Kidney (tissue), 14 donors: ENCODE results near the gene RGS10. TPM values are rescaled to one million over a fixed set of nuclear protein-coding genes. Genes with fewer than 3 reads are reported as not detected.

Experiments
- DNase-seq, 5 donors: peaks; one replicate each; pipeline ENCODE4 v3.0.0-alpha.2; 2013 to 2020
- FAIRE-seq: peaks from 2 replicates; lab custom pipeline; 2012; peaks lifted over from hg19 to GRCh38; lab: Jason Lieb, UNC
- H3K27ac ChIP-seq, 2 donors: one replicate each; pipeline ENCODE4 v1.7.0; 2013; ENCODE audit warnings: low read depth in 2 of 2, low read length in 2 of 2, inconsistent platforms in 1 of 2
- H3K27me3 ChIP-seq: one replicate; pipeline ENCODE4 v1.7.1; 2013; ENCODE audit warnings: low read length, inconsistent platforms; ENCODE audit not compliant: control insufficient read depth, insufficient read depth
- H3K36me3 ChIP-seq, 3 donors: one replicate each; pipeline versions ENCODE4 v1.7.0 to v1.7.1; 2013; ENCODE audit warnings: low read length in 3 of 3, control low read depth in 1 of 3, inconsistent platforms in 1 of 3; ENCODE audit not compliant: insufficient read depth in 3 of 3, control insufficient read depth in 2 of 3
- H3K4me1 ChIP-seq, 3 donors: one replicate each; pipeline versions ENCODE4 v1.7.0 to v1.7.1; 2013; ENCODE audit warnings: low read length in 3 of 3, inconsistent platforms in 1 of 3, low read depth in 1 of 3; ENCODE audit not compliant: control insufficient read depth in 2 of 3, insufficient read depth in 2 of 3
- H3K4me3 ChIP-seq, 3 donors: one replicate each; pipeline versions ENCODE4 v1.7.0 to v1.8.1; 2013; ENCODE audit warnings: low read length in 3 of 3, control low read depth in 1 of 3, inconsistent platforms in 1 of 3
- H3K9ac ChIP-seq, 3 donors: one replicate each; pipeline versions ENCODE4 v1.7.0 to v1.7.1; 2013; ENCODE audit warnings: low read length in 3 of 3, control low read depth in 1 of 3, inconsistent platforms in 1 of 3
- H3K9me3 ChIP-seq, 3 donors: one replicate each; pipeline versions ENCODE4 v1.7.0 to v1.7.1; 2013; ENCODE audit warnings: low read length in 3 of 3, control low read depth in 1 of 3, inconsistent platforms in 1 of 3; ENCODE audit not compliant: control insufficient read depth in 2 of 3, insufficient read depth in 1 of 3
- CTCF ChIP-seq: IDR thresholded peaks from 3 replicates; pipeline ENCODE4 v1.5.1; 2012; ENCODE audit warnings: mild to moderate bottlenecking, moderate library complexity, borderline replicate concordance; ENCODE audit not compliant: insufficient read depth; ENCODE audit errors: extremely low read depth
- intact Hi-C: fragments of 100-400 bp; cut with DNase I; formaldehyde crosslinking; loops from one replicate; pipeline ENCODE4 v1.11.1; 2022
- polyA plus RNA-seq: library from polyadenylated mRNA; stranded (reverse); fragments of 350-450 nt; fragmentation: Illumina TruSeq; extraction: RNeasy Lipid Tissue Mini Kit (QIAGEN cat#74804); gene quantifications from one replicate; pipeline ENCODE4 v1.2.3, GENCODE V29; 2014; ENCODE audit warnings: low read depth, low replicate concordance; ENCODE audit not compliant: insufficient read depth
- total RNA-seq: library from RNA; stranded (reverse); fragmentation: NEBNext Ultra II Directional; extraction: Animal tissue kit (Norgen Biotek cat#: 25700); gene quantifications from one replicate; pipeline ENCODE4 v1.2.1, GENCODE V29; 2021
- donor health status: control.
- donor health status: control.
- donor health status: control.
- donor health status: control.
- donor health status: control.
- donor health status: DM: yes; HTN: yes; CAD: no.
- donor health status: Normal renal cell carcinoma (clear cell type).

Gene RGS10
- total and polyA plus RNA-seq, 2 donors from 2014 or later, result 19.9 to 25.4 TPM

DNA sequence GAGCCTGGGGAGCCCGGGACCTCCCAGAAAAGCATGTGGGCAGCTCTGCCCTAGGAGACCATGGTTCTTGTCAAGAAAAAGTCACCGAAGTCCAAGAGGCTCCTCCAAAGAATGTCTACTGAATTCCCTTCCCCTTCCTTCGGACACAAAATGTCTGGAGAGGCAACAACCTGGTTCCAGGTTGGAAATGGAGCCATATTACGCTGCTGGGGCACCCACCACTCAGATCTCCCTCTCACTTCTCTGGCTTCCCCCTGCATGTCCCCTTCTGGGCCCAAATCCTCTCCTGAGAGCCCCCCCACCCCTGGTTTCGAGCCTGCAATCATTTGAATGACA lies 52.6 kb downstream of the RGS10 start:
- Histone ChIP-seq H3K4me3 (no peak overlapping the region), H3K4me1 (no peaks in the 10 kb centered on the region), H3K9me3 (no peaks in the 10 kb centered on the region), H3K27me3 (no peaks in the 10 kb centered on the region), H3K9ac (no peak overlapping the region), H3K36me3 (no peaks in the 10 kb centered on the region), H3K27ac (no peak overlapping the region)
- FAIRE-seq (no peak), DNase-seq (no peak)
- no peak for TF ChIP-seq CTCF
- intact Hi-C loops, result no loop called here

GRCh38 chr10:119488675-119489074 lies 53.8 kb downstream of the RGS10 start:
- Histone ChIP-seq H3K27ac (no peak overlapping the region), H3K4me1 (no peaks in the 10 kb centered on the region), H3K9me3 (no peaks in the 10 kb centered on the region), H3K9ac (no peak overlapping the region), H3K4me3 (no peak overlapping the region), H3K27me3 (no peaks in the 10 kb centered on the region), H3K36me3 (no peaks in the 10 kb centered on the region)
- no peak for DNase-seq
- no peak for TF ChIP-seq CTCF
- no peak for FAIRE-seq
- intact Hi-C loops, result no loop called here

- DNase-seq, result no peak
- FAIRE-seq, result no peak
- Histone ChIP-seq H3K9ac (no peak overlapping the region), H3K27ac (no peak overlapping the region), H3K4me3 (no peak overlapping the region), H3K4me1 (no peaks in the 10 kb centered on the region), H3K27me3 (no peaks in the 10 kb centered on the region), H3K9me3 (no peaks in the 10 kb centered on the region), H3K36me3 (no peaks in the 10 kb centered on the region)
- TF ChIP-seq CTCF, result no peak
- intact Hi-C loops, result no loop called here
Measured at GRCh38 chr10:119483839-119484238, 58.7 kb downstream of the RGS10 start.

GRCh38 chr10:119483001-119483400 lies 59.5 kb downstream of the RGS10 start:
- H3K4me3 ChIP-seq, result no peak overlapping the region
- no peaks in the 10 kb centered on the region for H3K27me3 ChIP-seq
- FAIRE-seq (no peak), DNase-seq (no peak)
- no peak for TF ChIP-seq CTCF
- H3K36me3 ChIP-seq, result no peaks in the 10 kb centered on the region
- H3K4me1 ChIP-seq, result no peaks in the 10 kb centered on the region
- no peak overlapping the region for H3K27ac ChIP-seq
- no peak overlapping the region for H3K9ac ChIP-seq
- intact Hi-C loops, result no loop called here
- no peaks in the 10 kb centered on the region for H3K9me3 ChIP-seq
